K562 (cell line): Measurements from ENCODE around the gene TNRC6B. TPM values are rescaled to one million over a fixed set of nuclear protein-coding genes. Genes with fewer than 3 reads are reported as not detected.

Source experiments
- BCOR ChIP-seq: fragments of 450-650 bp; IDR thresholded peaks from 2 replicates; pipeline ENCODE4 v1.6.1; 2016
- BRD9 ChIP-seq: fragments of 450-650 bp; IDR thresholded peaks from 2 replicates; pipeline ENCODE4 v1.6.1; 2018; ENCODE audit warnings: low read depth; ENCODE audit not compliant: partially characterized antibody
- CCAR2 ChIP-seq: fragments of 200-400 bp; formaldehyde crosslinking; IDR thresholded peaks from 2 replicates; pipeline ENCODE4 v1.6.1; 2017; ENCODE audit warnings: mild to moderate bottlenecking, low read depth, low read length
- CEBPG ChIP-seq, 3 experiments: fragments of 200-800 bp in 1 of 3; sonication (Bioruptor generic) in 1 of 3; sonication (generic) in 1 of 3; formaldehyde crosslinking in 1 of 3; IDR thresholded peaks in 2 of 3; conservative IDR thresholded peaks in 1 of 3; 2 replicates each; pipeline versions ENCODE4 v1.6.1 to v1.8.0; 2016 to 2022; ENCODE audit warnings: missing compliant biosample characterization in 2 of 3, missing genetic modification characterization in 2 of 3, mild to moderate bottlenecking in 1 of 3, missing genetic modification reagents in 1 of 3
- EHMT2 ChIP-seq: fragments of 450-650 bp; IDR thresholded peaks from 2 replicates; pipeline ENCODE4 v1.6.1; 2018; ENCODE audit warnings: antibody characterized with exemption
- ESRRB ChIP-seq: fragments of 250-450 bp; sonication (Bioruptor Pico); IDR thresholded peaks from 2 replicates; pipeline ENCODE4 v1.5.0; 2020; ENCODE audit warnings: mild to moderate bottlenecking, moderate library complexity, borderline replicate concordance
- GABPB1 ChIP-seq: sonication (generic); formaldehyde crosslinking; IDR thresholded peaks from 2 replicates; pipeline ENCODE4 v1.8.0; 2022; ENCODE audit warnings: mild to moderate bottlenecking, missing genetic modification reagents
- GTF2E2 ChIP-seq: fragments of 200-800 bp; sonication (Bioruptor generic); IDR thresholded peaks from 2 replicates; pipeline ENCODE4 v1.6.1; 2016; ENCODE audit warnings: missing genetic modification characterization, missing compliant biosample characterization
- PHB ChIP-seq: fragments of 250-450 bp; sonication (Bioruptor Pico); IDR thresholded peaks from 2 replicates; pipeline ENCODE4 v1.5.0; 2021
- PTBP1 ChIP-seq: fragments of 200-400 bp; formaldehyde crosslinking; IDR thresholded peaks from 2 replicates; pipeline ENCODE4 v1.6.1; 2017; ENCODE audit warnings: low read depth, low read length
- RFX7 ChIP-seq: fragments of 250-450 bp; sonication (Bioruptor Pico); IDR thresholded peaks from 2 replicates; pipeline ENCODE4 v1.5.1; 2021; ENCODE audit warnings: mild to moderate bottlenecking
- SMARCE1 ChIP-seq: fragments of 450-650 bp; IDR thresholded peaks from 2 replicates; pipeline ENCODE4 v1.7.1; 2016; ENCODE audit warnings: mild to moderate bottlenecking
- SP1 ChIP-seq: sonication (generic); formaldehyde crosslinking; IDR thresholded peaks from 2 replicates; pipeline ENCODE4 v1.8.1; 2022; ENCODE audit warnings: mild to moderate bottlenecking, missing genetic modification reagents
- ZNF174 ChIP-seq: fragments of 250-450 bp; sonication (Bioruptor Pico); IDR thresholded peaks from 2 replicates; pipeline ENCODE4 v1.4.0; 2020; ENCODE audit warnings: mild to moderate bottlenecking
- ZNF41 ChIP-seq: fragments of 250-450 bp; sonication (Bioruptor Pico); conservative IDR thresholded peaks from 2 replicates; pipeline ENCODE4 v1.4.0; 2020; ENCODE audit warnings: mild to moderate bottlenecking
- ZNF431 ChIP-seq: sonication (generic); formaldehyde crosslinking; IDR thresholded peaks from 2 replicates; pipeline ENCODE4 v1.8.0; 2022; ENCODE audit warnings: mild to moderate bottlenecking, missing genetic modification reagents
- ZNF436 ChIP-seq: fragments of 250-450, 450-650 bp; sonication (Bioruptor Pico); formaldehyde crosslinking; IDR thresholded peaks from 2 replicates; pipeline ENCODE4 v1.7.0; 2020; ENCODE audit warnings: mild to moderate bottlenecking
- ZNF696 ChIP-seq: fragments of 250-450 bp; sonication (Bioruptor Pico); conservative IDR thresholded peaks from 2 replicates; pipeline ENCODE4 v1.4.0; 2020; ENCODE audit warnings: mild to moderate bottlenecking, moderate library complexity
- ZNF717 ChIP-seq: fragments of 250-450 bp; sonication (Bioruptor Pico); IDR thresholded peaks from 2 replicates; pipeline ENCODE4 v1.5.0; 2021
- ZNF785 ChIP-seq: fragments of 250-450 bp; sonication (Bioruptor Pico); IDR thresholded peaks from 2 replicates; pipeline ENCODE4 v1.4.0; 2020; ENCODE audit warnings: mild to moderate bottlenecking
- polyA plus RNA-seq, 8 experiments: library from polyadenylated mRNA; depleted of rRNA in 4 of 8; stranded (reverse) in 5 of 8; unstranded in 3 of 8; fragments of >200 nt; fragmentation: Nextera tagmentation in 2 of 8; fragmentation: Illumina TruSeq in 1 of 8; extraction: Ambion mirVana in 2 of 8; extraction: Trizol in 1 of 8; gene quantifications; 2 replicates each; pipeline versions ENCODE4 v1.2.1 to v1.2.3, GENCODE V29; 2011 to 2014; ENCODE audit warnings: inconsistent platforms in 1 of 8, missing spikeins in 1 of 8
- total RNA-seq, 7 experiments: library from RNA; depleted of rRNA in 6 of 7; stranded (reverse); fragments of >200 nt in 6 of 7; fragmentation: Illumina TruSeq in 2 of 7; extraction: Trizol in 2 of 7; gene quantifications; 2 replicates each; pipeline versions ENCODE4 v1.2.1 to v1.2.3, GENCODE V29; 2011 to 2021; ENCODE audit warnings: low replicate concordance in 1 of 7
- TF ChIP-seq, protein P1 (sequence below): fragments of 450-650 bp; IDR thresholded peaks from 2 replicates; pipeline ENCODE4 v1.6.1; 2014; ENCODE audit warnings: low read depth, mild to moderate bottlenecking, moderate library complexity, borderline replicate concordance
- TF ChIP-seq, protein P2 (sequence below): fragments of 450-650 bp; IDR thresholded peaks from 2 replicates; pipeline ENCODE4 v1.6.1; 2016; ENCODE audit warnings: antibody characterized with exemption
- TF ChIP-seq, protein P3 (sequence below), 2 experiments: fragments of 450-650 bp; IDR thresholded peaks; 2 replicates each; pipeline ENCODE4 v1.6.1; 2018; ENCODE audit warnings: mild to moderate bottlenecking in 2 of 2, low read depth in 1 of 2; ENCODE audit not compliant: partially characterized antibody in 2 of 2
- TF ChIP-seq, protein P4 (sequence below): sonication (generic); formaldehyde crosslinking; IDR thresholded peaks from 2 replicates; pipeline ENCODE4 v1.8.0; 2022; ENCODE audit warnings: mild to moderate bottlenecking, missing genetic modification reagents

Gene TNRC6B
- total and polyA plus RNA-seq, 9 of the 15 experiments (the other 6 are each of a cell fraction or from before 2014, with no cell fraction given): 0.96 to 18.8 (median 10.8) TPM

- TF ChIP-seq, protein P1, sequence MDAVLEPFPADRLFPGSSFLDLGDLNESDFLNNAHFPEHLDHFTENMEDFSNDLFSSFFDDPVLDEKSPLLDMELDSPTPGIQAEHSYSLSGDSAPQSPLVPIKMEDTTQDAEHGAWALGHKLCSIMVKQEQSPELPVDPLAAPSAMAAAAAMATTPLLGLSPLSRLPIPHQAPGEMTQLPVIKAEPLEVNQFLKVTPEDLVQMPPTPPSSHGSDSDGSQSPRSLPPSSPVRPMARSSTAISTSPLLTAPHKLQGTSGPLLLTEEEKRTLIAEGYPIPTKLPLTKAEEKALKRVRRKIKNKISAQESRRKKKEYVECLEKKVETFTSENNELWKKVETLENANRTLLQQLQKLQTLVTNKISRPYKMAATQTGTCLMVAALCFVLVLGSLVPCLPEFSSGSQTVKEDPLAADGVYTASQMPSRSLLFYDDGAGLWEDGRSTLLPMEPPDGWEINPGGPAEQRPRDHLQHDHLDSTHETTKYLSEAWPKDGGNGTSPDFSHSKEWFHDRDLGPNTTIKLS: peak; percentile 37; the same call in 1 of the 2 replicates
- TF ChIP-seq BCOR (no peak), ZNF174 (no peak), ZNF436 (CRISPR knock-in tag) (no peak), CEBPG (CRISPR knock-in tag; IDR thresholded peaks at IDR 0.05) (no peak), CEBPG (tag; conservative IDR thresholded peaks at IDR 0.05 in 1 of 2, IDR thresholded peaks at IDR 0.05 in 1 of 2) (0 out of 4 replicates have a peak, but pooled peaks of 1 of the 2 experiments have one; percentile 31), RFX7 (CRISPR knock-in tag) (no peak), ZNF431 (CRISPR knock-in tag) (no peak), ZNF41 (CRISPR knock-in tag) (no peak), ESRRB (CRISPR knock-in tag) (no peak), BRD9 (no peak), ZNF785 (CRISPR knock-in tag) (no peak), GABPB1 (CRISPR knock-in tag) (no peak), EHMT2 (peak; percentile 70; the same call in 1 of the 2 replicates), SP1 (CRISPR knock-in tag) (no peak; the same call in 1 of the 2 replicates), PTBP1 (no peak), ZNF717 (CRISPR knock-in tag) (no peak), CCAR2 (no peak), GTF2E2 (tag) (no peak), ZNF696 (CRISPR knock-in tag) (no peak), PHB (CRISPR knock-in tag) (no peak), SMARCE1 (peak; percentile 79)
- TF ChIP-seq, protein P2, sequence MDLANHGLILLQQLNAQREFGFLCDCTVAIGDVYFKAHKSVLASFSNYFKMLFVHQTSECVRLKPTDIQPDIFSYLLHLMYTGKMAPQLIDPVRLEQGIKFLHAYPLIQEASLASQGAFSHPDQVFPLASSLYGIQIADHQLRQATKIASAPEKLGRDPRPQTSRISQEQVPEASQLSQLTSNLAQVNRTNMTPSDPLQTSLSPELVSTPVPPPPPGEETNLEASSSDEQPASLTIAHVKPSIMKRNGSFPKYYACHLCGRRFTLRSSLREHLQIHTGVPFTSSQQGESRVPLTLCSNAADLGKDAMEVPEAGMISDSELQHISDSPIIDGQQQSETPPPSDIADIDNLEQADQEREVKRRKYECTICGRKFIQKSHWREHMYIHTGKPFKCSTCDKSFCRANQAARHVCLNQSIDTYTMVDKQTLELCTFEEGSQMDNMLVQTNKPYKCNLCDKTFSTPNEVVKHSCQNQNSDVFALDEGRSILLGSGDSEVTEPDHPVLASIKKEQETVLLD: no peak
- TF ChIP-seq, protein P3, sequence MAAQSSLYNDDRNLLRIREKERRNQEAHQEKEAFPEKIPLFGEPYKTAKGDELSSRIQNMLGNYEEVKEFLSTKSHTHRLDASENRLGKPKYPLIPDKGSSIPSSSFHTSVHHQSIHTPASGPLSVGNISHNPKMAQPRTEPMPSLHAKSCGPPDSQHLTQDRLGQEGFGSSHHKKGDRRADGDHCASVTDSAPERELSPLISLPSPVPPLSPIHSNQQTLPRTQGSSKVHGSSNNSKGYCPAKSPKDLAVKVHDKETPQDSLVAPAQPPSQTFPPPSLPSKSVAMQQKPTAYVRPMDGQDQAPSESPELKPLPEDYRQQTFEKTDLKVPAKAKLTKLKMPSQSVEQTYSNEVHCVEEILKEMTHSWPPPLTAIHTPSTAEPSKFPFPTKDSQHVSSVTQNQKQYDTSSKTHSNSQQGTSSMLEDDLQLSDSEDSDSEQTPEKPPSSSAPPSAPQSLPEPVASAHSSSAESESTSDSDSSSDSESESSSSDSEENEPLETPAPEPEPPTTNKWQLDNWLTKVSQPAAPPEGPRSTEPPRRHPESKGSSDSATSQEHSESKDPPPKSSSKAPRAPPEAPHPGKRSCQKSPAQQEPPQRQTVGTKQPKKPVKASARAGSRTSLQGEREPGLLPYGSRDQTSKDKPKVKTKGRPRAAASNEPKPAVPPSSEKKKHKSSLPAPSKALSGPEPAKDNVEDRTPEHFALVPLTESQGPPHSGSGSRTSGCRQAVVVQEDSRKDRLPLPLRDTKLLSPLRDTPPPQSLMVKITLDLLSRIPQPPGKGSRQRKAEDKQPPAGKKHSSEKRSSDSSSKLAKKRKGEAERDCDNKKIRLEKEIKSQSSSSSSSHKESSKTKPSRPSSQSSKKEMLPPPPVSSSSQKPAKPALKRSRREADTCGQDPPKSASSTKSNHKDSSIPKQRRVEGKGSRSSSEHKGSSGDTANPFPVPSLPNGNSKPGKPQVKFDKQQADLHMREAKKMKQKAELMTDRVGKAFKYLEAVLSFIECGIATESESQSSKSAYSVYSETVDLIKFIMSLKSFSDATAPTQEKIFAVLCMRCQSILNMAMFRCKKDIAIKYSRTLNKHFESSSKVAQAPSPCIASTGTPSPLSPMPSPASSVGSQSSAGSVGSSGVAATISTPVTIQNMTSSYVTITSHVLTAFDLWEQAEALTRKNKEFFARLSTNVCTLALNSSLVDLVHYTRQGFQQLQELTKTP (IDR thresholded peaks at IDR 0.05; ENCODE audit: low read depth in 1 of 2, partially characterized antibody in 2 of 2): no peak
- TF ChIP-seq, protein P4, sequence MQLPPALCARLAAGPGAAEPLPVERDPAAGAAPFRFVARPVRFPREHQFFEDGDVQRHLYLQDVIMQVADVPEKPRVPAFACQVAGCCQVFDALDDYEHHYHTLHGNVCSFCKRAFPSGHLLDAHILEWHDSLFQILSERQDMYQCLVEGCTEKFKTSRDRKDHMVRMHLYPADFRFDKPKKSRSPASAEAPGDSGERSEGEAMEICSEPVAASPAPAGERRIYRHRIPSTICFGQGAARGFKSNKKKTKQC (CRISPR knock-in tag): no peak
These were observed 21.7 kb upstream of the TNRC6B start (continued) for GRCh38 chr22:40156001-40156516.
